RCC 7860 (cell line): Measurements from ENCODE around the gene MAG.

Experiments used
- DNase-seq: peaks from one replicate; pipeline ENCODE4 v3.0.0-alpha.2; 2015; ENCODE audit warnings: low spot score
- FAIRE-seq: peaks from 2 replicates; lab custom pipeline; 2012; peaks lifted over from hg19 to GRCh38; lab: Jason Lieb, UNC

MAG gene

GRCh38 chr19:35340431-35340830 is 48.5 kb downstream of the MAG start:
- FAIRE-seq (no peak), DNase-seq (no peak)

GRCh38 chr19:35341006-35341405 is 49.0 kb downstream of the MAG start:
- DNase-seq (no peak), FAIRE-seq (no peak)

GRCh38 chr19:35341565-35342225 is 49.7 kb downstream of the MAG start:
- no peak for DNase-seq

GRCh38 chr19:35342430-35342829 is 50.5 kb downstream of the MAG start:
- no peak for FAIRE-seq
- DNase-seq = no peak

More at GRCh38 chr19:35341565-35342225, 49.7 kb downstream of the MAG start:
- FAIRE-seq = no peak

DNA sequence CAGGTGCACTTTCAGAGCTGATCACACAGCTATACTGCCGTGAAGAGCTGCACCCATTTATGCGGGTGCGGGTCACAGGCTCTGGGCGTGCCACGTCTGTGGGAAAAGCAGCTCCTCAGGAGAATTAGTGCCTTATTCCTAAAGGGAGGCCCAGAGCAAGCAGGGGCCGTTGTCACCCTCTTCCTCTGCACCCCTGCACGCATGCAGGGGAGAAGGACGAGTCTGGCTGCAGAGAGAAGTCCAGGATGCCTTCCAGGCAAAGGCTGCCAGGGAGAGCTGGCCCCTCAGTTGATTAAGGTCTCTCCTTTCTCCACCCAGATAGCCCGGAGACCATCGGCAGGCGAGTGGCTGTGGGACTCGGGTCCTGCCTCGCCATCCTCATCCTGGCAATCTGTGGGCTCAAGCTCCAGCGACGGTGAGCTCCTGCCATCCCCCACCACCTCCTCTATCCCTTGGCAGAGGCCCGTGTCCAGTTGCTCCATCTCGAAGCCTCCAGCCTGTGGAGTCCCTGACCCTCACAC is 52.6 kb downstream of the MAG start:
- DNase-seq (no peak), FAIRE-seq (no peak)

GRCh38 chr19:35345671-35346111 is 53.7 kb downstream of the MAG start:
- FAIRE-seq (no peak), DNase-seq (no peak)

- FAIRE-seq (no peak), DNase-seq (no peak)
Observed at GRCh38 chr19:35346193-35347052, 54.5 kb downstream of the MAG start.

GRCh38 chr19:35347171-35347929 is 55.4 kb downstream of the MAG start, which contains the start of gene FFAR1:
Gene FFAR1 (plus strand): TSS chr19:35347902. CDS start chr19:35351552, 3,650 bp downstream.
- FAIRE-seq (no peak), DNase-seq (no peak)

- FAIRE-seq (no peak), DNase-seq (no peak)
Observed at GRCh38 chr19:35347930-35348298, 56.0 kb downstream of the MAG start.

GRCh38 chr19:35348911-35349611 is 57.1 kb downstream of the MAG start:
- FAIRE-seq (no peak), DNase-seq (no peak)

DNA sequence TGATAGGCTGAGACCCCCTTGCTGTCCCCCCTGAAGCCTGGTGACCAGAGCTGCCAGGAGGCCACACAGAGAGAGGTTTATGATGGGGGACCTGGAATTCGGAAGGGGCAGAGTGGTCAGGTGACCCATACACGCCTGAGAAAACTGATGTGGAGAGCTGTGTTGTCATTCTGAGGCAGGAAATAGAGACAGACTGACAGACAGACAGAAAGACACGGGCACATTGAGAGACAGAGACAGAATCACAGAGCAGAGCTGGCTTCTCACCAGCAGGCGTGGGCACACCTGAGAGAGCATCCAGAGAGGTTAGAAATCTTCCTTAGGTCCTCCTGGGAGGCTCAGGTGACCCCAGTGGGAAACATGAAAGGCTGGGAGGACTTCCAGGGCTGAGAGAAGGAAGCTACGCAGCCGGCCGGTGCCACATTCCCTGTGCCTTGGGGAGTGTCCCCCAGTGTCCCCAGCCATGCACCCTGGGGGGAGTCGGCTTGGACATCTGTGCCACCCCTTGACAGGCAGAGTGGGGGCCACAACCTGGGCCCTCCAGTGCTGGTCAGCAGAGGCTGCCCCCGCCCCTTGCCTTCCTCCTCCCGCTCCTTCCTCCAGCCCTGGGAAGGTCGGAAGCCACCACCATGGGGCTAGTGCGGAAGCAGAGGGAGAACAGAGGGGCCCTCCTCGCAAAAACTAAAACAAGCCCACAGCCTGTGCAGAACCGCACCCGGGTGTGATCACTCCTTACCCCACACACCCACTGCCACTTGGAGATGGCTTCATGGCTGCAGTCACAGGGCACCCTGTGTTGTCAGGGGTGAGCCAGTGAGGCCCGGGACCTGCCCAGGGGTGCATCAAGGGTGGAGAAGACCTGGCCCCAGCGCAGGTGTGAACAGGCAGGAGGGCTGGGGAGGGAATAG is 57.9 kb downstream of the MAG start:
- no peak for FAIRE-seq
- DNase-seq = no peak

DNA sequence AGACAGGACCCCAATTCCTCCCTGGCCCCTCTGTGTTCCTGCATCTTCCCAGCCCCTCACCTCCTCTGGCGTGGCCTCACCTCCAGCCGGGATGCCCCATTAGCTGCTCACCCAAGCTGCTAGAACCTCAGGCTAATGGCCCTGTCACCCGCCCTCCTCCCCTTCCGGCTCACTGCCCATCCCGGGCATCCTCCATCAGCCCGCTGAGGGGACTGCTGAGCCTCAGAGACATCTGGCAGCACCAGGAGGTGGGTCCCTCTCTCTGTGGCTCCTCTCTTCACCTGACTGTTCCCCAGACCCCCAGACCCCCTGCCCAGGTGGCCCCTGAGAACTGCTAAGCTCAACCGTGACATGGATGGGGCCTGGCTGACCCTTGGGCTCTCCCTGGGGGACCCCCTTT is 58.6 kb downstream of the MAG start:
- no peak for FAIRE-seq
- DNase-seq = no peak

- FAIRE-seq (no peak), DNase-seq (no peak)
Observed at GRCh38 chr19:35351411-35352176, 59.6 kb downstream of the MAG start.

DNA sequence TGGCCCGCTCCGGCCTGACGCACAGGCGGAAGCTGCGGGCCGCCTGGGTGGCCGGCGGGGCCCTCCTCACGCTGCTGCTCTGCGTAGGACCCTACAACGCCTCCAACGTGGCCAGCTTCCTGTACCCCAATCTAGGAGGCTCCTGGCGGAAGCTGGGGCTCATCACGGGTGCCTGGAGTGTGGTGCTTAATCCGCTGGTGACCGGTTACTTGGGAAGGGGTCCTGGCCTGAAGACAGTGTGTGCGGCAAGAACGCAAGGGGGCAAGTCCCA is 60.2 kb downstream of the MAG start:
- DNase-seq (no peak), FAIRE-seq (no peak)

- peak; percentile 24 for DNase-seq
- no peak for FAIRE-seq
Observed at GRCh38 chr19:35352448-35353304, 60.7 kb downstream of the MAG start.

DNA sequence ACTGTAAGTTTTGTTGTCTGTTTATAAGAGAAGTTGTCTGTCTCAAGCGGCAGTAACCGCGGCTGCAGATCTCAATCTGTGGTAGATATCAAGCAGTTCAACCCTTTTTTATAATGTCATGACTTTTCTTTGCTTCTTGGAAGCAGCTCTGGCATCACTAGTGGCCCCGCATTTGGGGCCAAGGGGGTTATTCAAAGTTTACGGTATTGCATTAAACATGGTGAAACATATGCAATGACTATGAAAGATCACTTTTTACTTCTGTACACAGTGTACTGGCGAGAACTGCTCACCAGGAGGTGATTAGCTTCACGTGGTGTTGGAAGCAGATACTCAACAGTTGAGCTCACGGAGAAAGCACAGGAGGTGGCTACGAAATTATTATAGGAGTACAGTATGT is 61.7 kb downstream of the MAG start:
- no peak for DNase-seq
- no peak for FAIRE-seq

DNA sequence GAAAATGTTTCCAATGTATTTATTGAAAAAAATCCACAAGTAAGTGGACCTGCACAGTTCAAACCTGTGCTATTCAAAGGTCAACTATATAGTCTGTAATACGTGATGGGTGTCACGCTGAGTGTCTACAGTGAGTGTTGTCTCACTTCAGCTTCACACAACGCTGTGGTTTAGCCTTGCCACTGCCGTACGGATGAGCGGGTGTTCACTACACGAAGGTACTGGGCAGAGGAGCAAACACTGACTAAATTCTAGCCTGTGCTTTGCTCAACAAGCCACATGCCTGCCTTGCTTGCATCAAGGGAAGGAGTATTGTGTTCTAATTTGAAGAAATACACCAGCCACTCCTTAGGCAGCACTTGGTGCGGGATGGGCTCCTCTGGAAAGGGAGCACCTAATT is 62.9 kb downstream of the MAG start:
- no peak for FAIRE-seq

DNA sequence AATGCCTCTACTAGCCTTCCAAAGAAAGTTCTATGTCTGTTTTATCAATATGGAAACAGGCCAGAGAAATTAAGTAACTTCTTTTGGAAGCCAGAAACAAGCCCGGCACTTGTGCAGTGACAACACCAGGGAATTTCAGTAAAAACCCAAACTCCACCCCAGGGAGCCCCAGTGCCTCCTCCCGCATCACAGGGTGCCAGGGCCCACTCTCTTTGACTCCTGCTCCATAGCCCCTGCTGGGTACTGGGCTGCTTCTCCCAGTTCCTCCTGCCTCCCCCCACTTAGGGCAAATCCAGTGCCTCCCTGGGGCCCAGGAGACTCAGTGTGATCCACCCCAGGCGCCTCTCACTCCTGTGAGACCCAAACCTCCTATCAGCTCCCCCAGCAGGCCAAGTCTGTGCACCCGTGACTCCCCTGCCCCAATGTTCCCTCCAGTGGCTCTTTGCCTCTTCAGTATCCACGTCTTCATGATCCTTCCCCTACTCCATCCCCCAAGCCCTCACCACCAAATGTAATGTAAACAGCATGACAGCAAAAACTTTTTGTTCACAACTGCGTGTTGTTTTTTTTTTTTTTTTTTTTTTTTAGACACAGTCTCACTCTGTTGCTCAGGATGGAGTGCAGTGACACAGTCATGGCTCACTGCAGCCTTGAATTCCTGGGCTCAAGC is 64.0 kb downstream of the MAG start:
- DNase-seq (no peak), FAIRE-seq (no peak)

More for the DNA sequence above, 62.9 kb downstream of the MAG start:
- DNase-seq = no peak
